Effector memory CD4-positive, alpha-beta T cell (primary cell): Measurements from ENCODE around the gene SLC2A1.

Source experiments
- DNase-seq, 3 donors: peaks; one replicate each; pipeline ENCODE4 v3.0.0-alpha.2; 2020
- H3K27ac ChIP-seq: 2 replicates; pipeline ENCODE4 v1.7.0; 2013; ENCODE audit warnings: mild to moderate bottlenecking, low read length, moderate library complexity; ENCODE audit not compliant: insufficient read depth, poor library complexity, severe bottlenecking
- H3K27me3 ChIP-seq: replicated peaks from 2 replicates; pipeline ENCODE4 v1.7.0; 2013; ENCODE audit warnings: mild to moderate bottlenecking, low read length; ENCODE audit not compliant: insufficient read depth, control insufficient read depth, poor library complexity, severe bottlenecking
- H3K36me3 ChIP-seq: 2 replicates; pipeline ENCODE4 v1.7.0; 2013; ENCODE audit warnings: mild to moderate bottlenecking, low read length, moderate library complexity; ENCODE audit not compliant: control insufficient read depth, insufficient read depth
- H3K4me1 ChIP-seq: 2 replicates; pipeline ENCODE4 v1.7.0; 2013; ENCODE audit warnings: low read length, mild to moderate bottlenecking; ENCODE audit not compliant: control insufficient read depth, insufficient read depth, poor library complexity, severe bottlenecking
- H3K4me3 ChIP-seq: 2 replicates; pipeline ENCODE4 v1.7.0; 2013; ENCODE audit warnings: low read length, low read depth, mild to moderate bottlenecking; ENCODE audit not compliant: insufficient read depth, poor library complexity, severe bottlenecking
- H3K9me3 ChIP-seq: 2 replicates; pipeline ENCODE4 v1.7.0; 2013; ENCODE audit warnings: mild to moderate bottlenecking, low read length, moderate library complexity; ENCODE audit not compliant: control insufficient read depth

Gene SLC2A1

GRCh38 chr1:42960566-42961311 is 2.1 kb upstream of the SLC2A1 start:
- Histone ChIP-seq H3K4me3 (no peak overlapping the region), H3K4me1 (peaks cover 7% of the 10 kb centered on the region), H3K27me3 (no peaks in the 10 kb centered on the region), H3K9me3 (no peaks in the 10 kb centered on the region), H3K27ac (no peak overlapping the region), H3K36me3 (no peaks in the 10 kb centered on the region)
- no peak for DNase-seq

GRCh38 chr1:42960122-42960390 is 1.4 kb upstream of the SLC2A1 start:
- DNase-seq: no peak
- Histone ChIP-seq H3K4me3 (no peak overlapping the region), H3K27ac (no peak overlapping the region), H3K4me1 (peaks cover 13% of the 10 kb centered on the region), H3K9me3 (no peaks in the 10 kb centered on the region), H3K27me3 (no peaks in the 10 kb centered on the region), H3K36me3 (no peaks in the 10 kb centered on the region)

GRCh38 chr1:42957880-42958487 is 684 bp downstream of the SLC2A1 start:
- peak; percentile 26 to 45 (median 44) for DNase-seq
- Histone ChIP-seq H3K27me3 (no peaks in the 10 kb centered on the region), H3K27ac (peak overlapping the region; percentile 76), H3K36me3 (no peaks in the 10 kb centered on the region), H3K4me3 (peak overlapping the region; percentile 85), H3K4me1 (peaks cover 28% of the 10 kb centered on the region), H3K9me3 (no peaks in the 10 kb centered on the region)

GRCh38 chr1:42957229-42957879 is 1.3 kb downstream of the SLC2A1 start:
- H3K9me3 ChIP-seq: no peaks in the 10 kb centered on the region
- H3K4me3 ChIP-seq: peak overlapping the region; percentile 85
- peaks cover 34% of the 10 kb centered on the region for H3K4me1 ChIP-seq
- H3K36me3 ChIP-seq: no peaks in the 10 kb centered on the region
- H3K27me3 ChIP-seq: no peaks in the 10 kb centered on the region
- DNase-seq: no peak
- peak overlapping the region; percentile 76 for H3K27ac ChIP-seq

- Histone ChIP-seq H3K27me3 (no peaks in the 10 kb centered on the region), H3K4me3 (peak overlapping the region; percentile 85), H3K27ac (peak overlapping the region; percentile 76), H3K36me3 (no peaks in the 10 kb centered on the region), H3K9me3 (no peaks in the 10 kb centered on the region), H3K4me1 (peaks cover 40% of the 10 kb centered on the region)
- no peak for DNase-seq
Observed at GRCh38 chr1:42956739-42957138, 1.9 kb downstream of the SLC2A1 start.

GRCh38 chr1:42955311-42956063 is 3.2 kb downstream of the SLC2A1 start:
- Histone ChIP-seq H3K4me1 (peaks cover 46% of the 10 kb centered on the region), H3K27ac (peak overlapping the region; percentile 31), H3K9me3 (no peaks in the 10 kb centered on the region), H3K36me3 (no peaks in the 10 kb centered on the region), H3K4me3 (no peak overlapping the region), H3K27me3 (no peaks in the 10 kb centered on the region)
- DNase-seq: no peak

GRCh38 chr1:42953182-42954180 is 5.2 kb downstream of the SLC2A1 start:
- H3K36me3 ChIP-seq: no peaks in the 10 kb centered on the region
- no peak overlapping the region for H3K4me3 ChIP-seq
- DNase-seq: no peak
- H3K27ac ChIP-seq: peak overlapping the region; percentile 50
- no peaks in the 10 kb centered on the region for H3K9me3 ChIP-seq
- no peaks in the 10 kb centered on the region for H3K27me3 ChIP-seq
- peaks cover 59% of the 10 kb centered on the region for H3K4me1 ChIP-seq

- H3K4me1 ChIP-seq: peaks cover 59% of the 10 kb centered on the region
- peak overlapping the region; percentile 20 for H3K4me3 ChIP-seq
- H3K27me3 ChIP-seq: no peaks in the 10 kb centered on the region
- H3K36me3 ChIP-seq: no peaks in the 10 kb centered on the region
- peak overlapping the region; percentile 50 for H3K27ac ChIP-seq
- DNase-seq: no peak
- no peaks in the 10 kb centered on the region for H3K9me3 ChIP-seq
Observed at GRCh38 chr1:42952303-42953001, 6.2 kb downstream of the SLC2A1 start.

GRCh38 chr1:42951588-42951987 is 7.1 kb downstream of the SLC2A1 start:
- Histone ChIP-seq H3K4me1 (peaks cover 55% of the 10 kb centered on the region), H3K36me3 (no peaks in the 10 kb centered on the region), H3K9me3 (no peaks in the 10 kb centered on the region), H3K27me3 (no peaks in the 10 kb centered on the region), H3K4me3 (no peak overlapping the region), H3K27ac (no peak overlapping the region)
- DNase-seq: no peak
